OCI-LY1 (cell line): Measurements from ENCODE around the gene GALNT9.

Source experiments
- EZH2 ChIP-seq: fragments of 200-600 bp; sonication (generic), shearing (Covaris generic); IDR thresholded peaks from 2 replicates; pipeline ENCODE4 v1.8.0; 2017; ENCODE audit warnings: borderline replicate concordance, mixed run types, mild to moderate bottlenecking, antibody characterized with exemption, low read length, moderate library complexity, mixed read lengths
- TF ChIP-seq, protein P1 (sequence below): fragments of 200-600 bp; sonication (generic), shearing (Covaris generic); IDR thresholded peaks from 2 replicates; pipeline ENCODE4 v1.5.1; 2017; ENCODE audit warnings: mild to moderate bottlenecking, antibody characterized with exemption, low read length, moderate library complexity, mixed read lengths

DNA sequence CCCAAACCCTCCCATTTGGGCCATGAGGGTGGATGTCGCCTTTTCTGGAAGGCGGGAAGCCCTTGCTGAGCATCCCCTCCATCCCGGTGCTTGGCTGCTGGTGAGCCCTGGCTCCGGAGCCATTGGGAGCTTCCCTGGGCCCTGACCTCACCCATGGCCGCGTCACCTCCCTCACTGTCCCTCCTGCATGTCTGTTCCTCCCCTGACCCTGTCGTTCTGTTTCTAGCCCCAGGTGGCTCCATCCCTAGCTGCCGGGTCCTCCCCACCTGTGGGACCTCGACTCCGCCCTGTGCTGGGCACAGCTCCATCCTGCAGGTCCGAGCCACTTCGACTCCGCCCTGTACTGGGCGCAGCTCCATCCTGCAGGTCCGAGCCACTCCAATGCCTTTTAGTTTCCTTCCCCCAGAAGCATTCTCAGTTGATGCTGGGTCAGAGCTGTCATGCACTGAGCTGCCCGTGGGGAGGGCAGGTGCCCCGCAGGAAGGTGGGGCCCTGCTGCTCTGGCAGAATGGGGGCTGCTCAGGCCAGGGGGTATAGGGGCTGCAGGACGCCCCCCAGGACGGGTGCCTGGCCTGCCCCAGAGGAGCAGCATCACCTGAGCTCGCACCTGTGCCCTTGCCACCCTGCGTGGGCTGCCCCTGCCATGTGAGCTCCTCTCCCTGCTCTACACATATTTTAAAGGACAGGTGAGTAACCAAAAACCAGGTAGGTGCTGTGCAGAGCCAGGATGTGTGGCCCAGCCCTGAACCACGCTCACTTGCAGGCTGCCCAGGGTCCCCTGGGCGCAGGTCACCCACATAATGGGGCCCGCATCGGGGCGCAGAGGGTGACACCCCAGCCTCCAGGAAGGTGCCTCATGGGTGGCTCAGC lies 166.1 kb downstream of the GALNT9 start:
- TF ChIP-seq, protein P1, sequence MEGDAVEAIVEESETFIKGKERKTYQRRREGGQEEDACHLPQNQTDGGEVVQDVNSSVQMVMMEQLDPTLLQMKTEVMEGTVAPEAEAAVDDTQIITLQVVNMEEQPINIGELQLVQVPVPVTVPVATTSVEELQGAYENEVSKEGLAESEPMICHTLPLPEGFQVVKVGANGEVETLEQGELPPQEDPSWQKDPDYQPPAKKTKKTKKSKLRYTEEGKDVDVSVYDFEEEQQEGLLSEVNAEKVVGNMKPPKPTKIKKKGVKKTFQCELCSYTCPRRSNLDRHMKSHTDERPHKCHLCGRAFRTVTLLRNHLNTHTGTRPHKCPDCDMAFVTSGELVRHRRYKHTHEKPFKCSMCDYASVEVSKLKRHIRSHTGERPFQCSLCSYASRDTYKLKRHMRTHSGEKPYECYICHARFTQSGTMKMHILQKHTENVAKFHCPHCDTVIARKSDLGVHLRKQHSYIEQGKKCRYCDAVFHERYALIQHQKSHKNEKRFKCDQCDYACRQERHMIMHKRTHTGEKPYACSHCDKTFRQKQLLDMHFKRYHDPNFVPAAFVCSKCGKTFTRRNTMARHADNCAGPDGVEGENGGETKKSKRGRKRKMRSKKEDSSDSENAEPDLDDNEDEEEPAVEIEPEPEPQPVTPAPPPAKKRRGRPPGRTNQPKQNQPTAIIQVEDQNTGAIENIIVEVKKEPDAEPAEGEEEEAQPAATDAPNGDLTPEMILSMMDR, result no peak
- no peak for TF ChIP-seq EZH2
